ENCODE data around the gene KCNJ6.

The KCNJ6 gene

GRCh38 chr21:37874904-37875780 is 41.1 kb downstream of the KCNJ6 start:
- ATAC-seq = no peak
- TF ChIP-seq CSDC2 (CRISPR knock-in tag; IDR thresholded peaks at IDR 0.05) (no peak), GLIS3 (CRISPR knock-in tag; IDR thresholded peaks at IDR 0.05) (no peak), ZNF565 (CRISPR knock-in tag; conservative IDR thresholded peaks at IDR 0.05; ENCODE audit: low read depth) (no peak)
- TF ChIP-seq, protein P1, sequence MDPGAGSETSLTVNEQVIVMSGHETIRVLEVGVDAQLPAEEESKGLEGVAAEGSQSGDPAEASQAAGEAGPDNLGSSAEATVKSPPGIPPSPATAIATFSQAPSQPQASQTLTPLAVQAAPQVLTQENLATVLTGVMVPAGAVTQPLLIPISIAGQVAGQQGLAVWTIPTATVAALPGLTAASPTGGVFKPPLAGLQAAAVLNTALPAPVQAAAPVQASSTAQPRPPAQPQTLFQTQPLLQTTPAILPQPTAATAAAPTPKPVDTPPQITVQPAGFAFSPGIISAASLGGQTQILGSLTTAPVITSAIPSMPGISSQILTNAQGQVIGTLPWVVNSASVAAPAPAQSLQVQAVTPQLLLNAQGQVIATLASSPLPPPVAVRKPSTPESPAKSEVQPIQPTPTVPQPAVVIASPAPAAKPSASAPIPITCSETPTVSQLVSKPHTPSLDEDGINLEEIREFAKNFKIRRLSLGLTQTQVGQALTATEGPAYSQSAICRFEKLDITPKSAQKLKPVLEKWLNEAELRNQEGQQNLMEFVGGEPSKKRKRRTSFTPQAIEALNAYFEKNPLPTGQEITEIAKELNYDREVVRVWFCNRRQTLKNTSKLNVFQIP (CRISPR knock-in tag; IDR thresholded peaks at IDR 0.05; ENCODE audit: borderline replicate concordance, low read depth) = no peak

DNA sequence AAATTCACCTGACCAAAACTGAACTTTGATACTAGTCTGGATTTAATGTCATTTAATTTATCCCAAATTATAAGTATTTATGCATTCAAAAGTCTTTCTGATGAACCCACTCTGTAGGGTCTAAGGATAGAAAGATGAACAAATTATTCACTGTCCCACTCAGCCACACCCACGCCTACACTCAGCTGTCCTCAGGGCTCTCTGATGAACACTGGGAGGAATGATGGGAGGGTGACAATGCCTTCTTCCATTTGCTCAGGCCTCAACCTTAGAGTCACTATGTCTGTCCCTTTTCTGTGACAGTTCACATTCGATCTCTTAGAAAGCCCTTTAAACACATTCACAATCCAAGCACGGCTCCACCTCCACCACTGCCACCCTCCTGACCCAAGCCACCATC is 41.8 kb downstream of the KCNJ6 start:
- ATAC-seq = no peak
- TF ChIP-seq OSR1 (CRISPR knock-in tag; IDR thresholded peaks at IDR 0.05) (no peak), ZNF8 (CRISPR knock-in tag; IDR thresholded peaks at IDR 0.05) (no peak), ZNF70 (CRISPR knock-in tag; IDR thresholded peaks at IDR 0.05) (no peak), RARB (CRISPR knock-in tag; IDR thresholded peaks at IDR 0.05) (no peak), TSHZ2 (CRISPR knock-in tag; IDR thresholded peaks at IDR 0.05) (no peak), TCF4 (CRISPR knock-in tag; IDR thresholded peaks at IDR 0.05; ENCODE audit: borderline replicate concordance) (no peak), PPARA (CRISPR knock-in tag; IDR thresholded peaks at IDR 0.05; ENCODE audit: borderline replicate concordance) (no peak), CSRNP3 (CRISPR knock-in tag; IDR thresholded peaks at IDR 0.05) (no peak), GLIS3 (CRISPR knock-in tag; IDR thresholded peaks at IDR 0.05) (no peak), ZFP30 (CRISPR knock-in tag; IDR thresholded peaks at IDR 0.05) (no peak), ZFP3 (CRISPR knock-in tag; IDR thresholded peaks at IDR 0.05) (no peak), BACH2 (CRISPR knock-in tag; IDR thresholded peaks at IDR 0.05; ENCODE audit: borderline replicate concordance) (no peak), CSDC2 (CRISPR knock-in tag; IDR thresholded peaks at IDR 0.05) (no peak), ESRRG (CRISPR knock-in tag; IDR thresholded peaks at IDR 0.05) (no peak), ARNTL (CRISPR knock-in tag; IDR thresholded peaks at IDR 0.05; ENCODE audit: borderline replicate concordance, low read depth) (no peak)
- TF ChIP-seq, protein P2, sequence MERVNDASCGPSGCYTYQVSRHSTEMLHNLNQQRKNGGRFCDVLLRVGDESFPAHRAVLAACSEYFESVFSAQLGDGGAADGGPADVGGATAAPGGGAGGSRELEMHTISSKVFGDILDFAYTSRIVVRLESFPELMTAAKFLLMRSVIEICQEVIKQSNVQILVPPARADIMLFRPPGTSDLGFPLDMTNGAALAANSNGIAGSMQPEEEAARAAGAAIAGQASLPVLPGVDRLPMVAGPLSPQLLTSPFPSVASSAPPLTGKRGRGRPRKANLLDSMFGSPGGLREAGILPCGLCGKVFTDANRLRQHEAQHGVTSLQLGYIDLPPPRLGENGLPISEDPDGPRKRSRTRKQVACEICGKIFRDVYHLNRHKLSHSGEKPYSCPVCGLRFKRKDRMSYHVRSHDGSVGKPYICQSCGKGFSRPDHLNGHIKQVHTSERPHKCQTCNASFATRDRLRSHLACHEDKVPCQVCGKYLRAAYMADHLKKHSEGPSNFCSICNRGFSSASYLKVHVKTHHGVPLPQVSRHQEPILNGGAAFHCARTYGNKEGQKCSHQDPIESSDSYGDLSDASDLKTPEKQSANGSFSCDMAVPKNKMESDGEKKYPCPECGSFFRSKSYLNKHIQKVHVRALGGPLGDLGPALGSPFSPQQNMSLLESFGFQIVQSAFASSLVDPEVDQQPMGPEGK (CRISPR knock-in tag; IDR thresholded peaks at IDR 0.05; ENCODE audit: borderline replicate concordance) = no peak

DNA sequence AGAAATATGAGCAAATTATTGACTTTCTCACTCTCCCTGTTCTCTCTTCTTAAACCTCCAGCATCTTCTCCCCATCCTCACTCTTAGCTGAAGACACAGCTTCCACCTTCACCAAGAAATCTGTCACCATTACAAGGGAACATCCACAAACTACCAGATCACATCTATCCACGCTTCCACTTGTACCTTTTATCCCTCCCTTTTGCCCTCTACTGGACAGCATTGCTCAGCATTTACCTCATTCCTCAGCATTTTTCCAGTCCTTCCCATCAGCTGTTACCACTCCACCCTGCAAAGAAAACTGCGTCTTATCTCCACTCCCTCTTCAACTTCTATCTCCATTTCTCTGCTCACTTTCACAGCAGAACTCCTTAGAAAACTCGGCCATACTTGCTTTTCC is 42.6 kb downstream of the KCNJ6 start:
- no peak for ATAC-seq
- no peak for TF ChIP-seq RARB (CRISPR knock-in tag; IDR thresholded peaks at IDR 0.05)
- TF ChIP-seq, protein P1 (CRISPR knock-in tag; IDR thresholded peaks at IDR 0.05; ENCODE audit: borderline replicate concordance, low read depth) = no peak
- TF ChIP-seq CSDC2 (CRISPR knock-in tag; IDR thresholded peaks at IDR 0.05) = no peak
- TF ChIP-seq ESRRG (CRISPR knock-in tag; IDR thresholded peaks at IDR 0.05) = no peak
- no peak for TF ChIP-seq GLIS3 (CRISPR knock-in tag; IDR thresholded peaks at IDR 0.05)
- no peak for TF ChIP-seq ZNF70 (CRISPR knock-in tag; IDR thresholded peaks at IDR 0.05)
- no peak for TF ChIP-seq ZFP30 (CRISPR knock-in tag; IDR thresholded peaks at IDR 0.05)
- TF ChIP-seq ZFP3 (CRISPR knock-in tag; IDR thresholded peaks at IDR 0.05) = no peak
- TF ChIP-seq PPARA (CRISPR knock-in tag; IDR thresholded peaks at IDR 0.05; ENCODE audit: borderline replicate concordance) = no peak
- no peak for TF ChIP-seq CREB5 (CRISPR knock-in tag; IDR thresholded peaks at IDR 0.05; ENCODE audit: low read depth)
- no peak for TF ChIP-seq OSR1 (CRISPR knock-in tag; IDR thresholded peaks at IDR 0.05)
- no peak for TF ChIP-seq SNAI2 (CRISPR knock-in tag; IDR thresholded peaks at IDR 0.05)
- no peak for TF ChIP-seq CSRNP3 (CRISPR knock-in tag; IDR thresholded peaks at IDR 0.05)
- TF ChIP-seq TCF4 (CRISPR knock-in tag; IDR thresholded peaks at IDR 0.05; ENCODE audit: borderline replicate concordance) = no peak
- TF ChIP-seq ZNF565 (CRISPR knock-in tag; conservative IDR thresholded peaks at IDR 0.05; ENCODE audit: low read depth) = no peak
- TF ChIP-seq ZC3H10 (CRISPR knock-in tag; IDR thresholded peaks at IDR 0.05) = no peak

Measured in SK-N-SH treated with all-trans-retinoic acid at 6 μM for 48 hours (cell line).